NB4 (cell line): Measurements from ENCODE around the gene KRT16.
"Not testable (repeated sequence)": the region's sequence is repeated elsewhere in the genome, so short reads cannot be mapped to it uniquely, and the experiment has no call there.

Experiments
- CTCF ChIP-seq: IDR thresholded peaks from one replicate; pipeline ENCODE4 v1.5.1; 2012; ENCODE audit warnings: low read depth, low read length
- MAX ChIP-seq: IDR thresholded peaks from 2 replicates; pipeline ENCODE4 v1.6.1; 2011; ENCODE audit warnings: low read depth, low read length

- not testable (repeated sequence) for TF ChIP-seq CTCF, MAX
Measured at GRCh38 chr17:41628621-41629255, 16.2 kb upstream of the KRT16 start.
